Panc1 (cell line): ENCODE results near the gene PALD1. TPM values are rescaled to one million over a fixed set of nuclear protein-coding genes. Genes with fewer than 3 reads are reported as not detected.

ENCODE experiments used
- ATAC-seq: fragments of 200-7000 bp; cut with Tn5 transposase; 2 replicates; pipeline ENCODE4 v1.9.1; 2020; ENCODE audit warnings: mild to moderate bottlenecking, moderate library complexity
- BruUV-seq: library from RNA; stranded (reverse); fragments of 400-500 nt; replicated peaks from 2 replicates; lab custom pipeline; 2021; lab: Mats Ljungman, UMichigan
- CTCF ChIA-PET: fragments of 300-600 bp; sonication (Branson Sonifier 250); formaldehyde crosslinking; loops from one replicate; lab custom pipeline; 2022; ENCODE audit warnings: antibody characterized with exemption; lab: Charles Lee
- POLR2A ChIA-PET: fragments of 300-600 bp; sonication (Branson Sonifier 250); formaldehyde crosslinking; loops from one replicate; lab custom pipeline; 2022; ENCODE audit warnings: antibody characterized with exemption; lab: Charles Lee
- DNase-seq: peaks from one replicate; pipeline ENCODE4 v3.0.0-alpha.2; 2010; ENCODE audit warnings: low read depth, low spot score
- H3K27ac ChIP-seq: 2 replicates; pipeline ENCODE4 v1.5.1; 2011; ENCODE audit warnings: mild to moderate bottlenecking, low read length, inconsistent platforms
- H3K27me3 ChIP-seq: fragments of 200-500 bp; sonication (Bioruptor generic); 2 replicates; pipeline ENCODE4 v1.6.0; 2014; ENCODE audit warnings: low read length, inconsistent platforms; ENCODE audit not compliant: control insufficient read depth, insufficient read depth
- H3K36me3 ChIP-seq: fragments of 200-500 bp; sonication (Bioruptor generic); 2 replicates; pipeline ENCODE4 v1.5.1; 2014; ENCODE audit warnings: inconsistent platforms, mild to moderate bottlenecking, low read length, moderate library complexity; ENCODE audit not compliant: control insufficient read depth, insufficient read depth
- H3K4me1 ChIP-seq: 2 replicates; pipeline ENCODE4 v1.5.1; 2011; ENCODE audit warnings: inconsistent platforms, mild to moderate bottlenecking, low read length, moderate library complexity; ENCODE audit not compliant: control insufficient read depth, insufficient read depth
- H3K4me3 ChIP-seq, 2 experiments: 2 replicates each; pipeline ENCODE4 v1.5.1; 2011 to 2012; ENCODE audit warnings: low read depth in 2 of 2, low read length in 2 of 2, mild to moderate bottlenecking in 2 of 2, inconsistent platforms in 1 of 2, moderate library complexity in 1 of 2
- H3K9me3 ChIP-seq: fragments of 200-500 bp; sonication (Bioruptor generic); 2 replicates; pipeline ENCODE4 v1.5.1; 2014; ENCODE audit warnings: low read depth, mild to moderate bottlenecking, inconsistent platforms, low read length, moderate library complexity; ENCODE audit not compliant: control insufficient read depth, insufficient read depth
- POLR2AphosphoS5 ChIP-seq: IDR thresholded peaks from 2 replicates; pipeline ENCODE4 v1.6.1; 2012; ENCODE audit warnings: mild to moderate bottlenecking, low read depth, low read length, moderate library complexity
- SIN3A ChIP-seq: IDR thresholded peaks from 2 replicates; pipeline ENCODE4 v1.6.1; 2012; ENCODE audit warnings: low read depth, mild to moderate bottlenecking, low read length, moderate library complexity, borderline replicate concordance; ENCODE audit not compliant: insufficient read depth
- TCF7L2 ChIP-seq: IDR thresholded peaks from 2 replicates; pipeline ENCODE4 v1.6.1; 2011; ENCODE audit warnings: mild to moderate bottlenecking, low read depth, low read length, inconsistent platforms
- in situ Hi-C: cut with HindIII; loops from 2 replicates; pipeline ENCODE4 v1.10.0; 2016; ENCODE audit warnings: low sequenced_read_pairs, low pct_unique_long_range_greater_than_20kb
- intact Hi-C: fragments of 100-400 bp; cut with micrococcal nuclease; formaldehyde crosslinking; loops from one replicate; pipeline ENCODE4 v1.10.0; 2022; ENCODE audit not compliant: unreplicated experiment
- total RNA-seq: library from RNA; stranded (reverse); gene quantifications from one replicate; pipeline ENCODE4 v1.2.1, GENCODE V29; 2021; ENCODE audit not compliant: unreplicated experiment
- TF ChIP-seq, protein P1 (sequence below), 2 experiments: IDR thresholded peaks; 2 replicates each; pipeline ENCODE4 v1.6.1; 2011 to 2012; ENCODE audit warnings: low read depth in 2 of 2, control low read depth in 1 of 2, low read length in 1 of 2, mild to moderate bottlenecking in 1 of 2, moderate library complexity in 1 of 2; ENCODE audit not compliant: insufficient read depth in 1 of 2
- TF ChIP-seq, protein P2 (sequence below): fragments of 450-650 bp; IDR thresholded peaks from 2 replicates; pipeline ENCODE4 v1.5.1; 2017; ENCODE audit warnings: mild to moderate bottlenecking

PALD1 gene
- total RNA-seq, 1 experiment from 2014 or later = 3.0 TPM

- ChIA-PET POLR2A (interaction anchor here (0.6 kb wide), 1 partner anchor 19 kb away, joined by 9 read pairs; no protein-coding TSS in a partner anchor), CTCF (interaction anchor here (0.6 kb wide), 1 partner anchor 21 kb away, joined by 3 read pairs; no protein-coding TSS in a partner anchor)
- H3K36me3 ChIP-seq = peaks cover 9% of the 10 kb centered on the region; the same call in 1 of the 2 replicates
- TF ChIP-seq, protein P1, sequence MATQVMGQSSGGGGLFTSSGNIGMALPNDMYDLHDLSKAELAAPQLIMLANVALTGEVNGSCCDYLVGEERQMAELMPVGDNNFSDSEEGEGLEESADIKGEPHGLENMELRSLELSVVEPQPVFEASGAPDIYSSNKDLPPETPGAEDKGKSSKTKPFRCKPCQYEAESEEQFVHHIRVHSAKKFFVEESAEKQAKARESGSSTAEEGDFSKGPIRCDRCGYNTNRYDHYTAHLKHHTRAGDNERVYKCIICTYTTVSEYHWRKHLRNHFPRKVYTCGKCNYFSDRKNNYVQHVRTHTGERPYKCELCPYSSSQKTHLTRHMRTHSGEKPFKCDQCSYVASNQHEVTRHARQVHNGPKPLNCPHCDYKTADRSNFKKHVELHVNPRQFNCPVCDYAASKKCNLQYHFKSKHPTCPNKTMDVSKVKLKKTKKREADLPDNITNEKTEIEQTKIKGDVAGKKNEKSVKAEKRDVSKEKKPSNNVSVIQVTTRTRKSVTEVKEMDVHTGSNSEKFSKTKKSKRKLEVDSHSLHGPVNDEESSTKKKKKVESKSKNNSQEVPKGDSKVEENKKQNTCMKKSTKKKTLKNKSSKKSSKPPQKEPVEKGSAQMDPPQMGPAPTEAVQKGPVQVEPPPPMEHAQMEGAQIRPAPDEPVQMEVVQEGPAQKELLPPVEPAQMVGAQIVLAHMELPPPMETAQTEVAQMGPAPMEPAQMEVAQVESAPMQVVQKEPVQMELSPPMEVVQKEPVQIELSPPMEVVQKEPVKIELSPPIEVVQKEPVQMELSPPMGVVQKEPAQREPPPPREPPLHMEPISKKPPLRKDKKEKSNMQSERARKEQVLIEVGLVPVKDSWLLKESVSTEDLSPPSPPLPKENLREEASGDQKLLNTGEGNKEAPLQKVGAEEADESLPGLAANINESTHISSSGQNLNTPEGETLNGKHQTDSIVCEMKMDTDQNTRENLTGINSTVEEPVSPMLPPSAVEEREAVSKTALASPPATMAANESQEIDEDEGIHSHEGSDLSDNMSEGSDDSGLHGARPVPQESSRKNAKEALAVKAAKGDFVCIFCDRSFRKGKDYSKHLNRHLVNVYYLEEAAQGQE (IDR thresholded peaks at IDR 0.05; ENCODE audit: insufficient read depth in 1 of 2, low read depth in 2 of 2, low read length in 1 of 2) = no peak
- TF ChIP-seq POLR2AphosphoS5 = 0 out of 2 replicates have a peak, but pooled peaks have one; percentile 25
- H3K27ac ChIP-seq = no peak overlapping the region
- intact Hi-C loops = no loop called here
- no peaks in the 10 kb centered on the region for H3K4me1 ChIP-seq
- H3K4me3 ChIP-seq = no peak overlapping the region
- BruUV-seq = no TSS peak
- H3K27me3 ChIP-seq = no peaks in the 10 kb centered on the region
- no peak for ATAC-seq
- no peak for DNase-seq
- in situ Hi-C loops = no loop called here
- H3K9me3 ChIP-seq = no peaks in the 10 kb centered on the region
Observed at GRCh38 chr10:70430493-70431445, 47.8 kb upstream of the PALD1 start.

DNA sequence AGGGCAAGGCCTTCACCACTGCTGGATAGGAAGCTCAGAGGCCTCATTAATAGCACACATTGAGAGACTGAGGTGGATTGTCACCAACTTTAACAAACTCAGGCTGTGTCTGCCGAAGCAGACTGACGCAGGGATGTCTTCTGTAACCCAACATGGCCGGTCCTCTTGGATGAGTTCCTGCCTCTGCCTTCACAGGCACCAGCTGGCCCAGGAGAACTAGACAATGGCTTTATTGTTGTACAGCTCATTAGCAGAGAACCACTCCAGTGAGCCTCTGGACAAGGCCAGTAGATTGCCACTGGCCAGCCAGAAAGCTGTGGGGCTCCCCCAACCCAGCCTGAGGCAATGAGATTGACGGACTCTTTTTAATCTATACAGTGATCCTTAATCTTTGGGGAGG is 46.5 kb upstream of the PALD1 start:
- H3K9me3 ChIP-seq = no peaks in the 10 kb centered on the region
- POLR2A ChIA-PET = interaction anchor here (0.6 kb wide), 1 partner anchor 54 kb away, joined by 12 read pairs; no protein-coding TSS in a partner anchor
- intact Hi-C loops = no loop called here
- ATAC-seq = 0 out of 2 replicates have a peak, but pooled peaks have one; percentile 10
- H3K4me3 ChIP-seq = no peak overlapping the region
- no peak for TF ChIP-seq TCF7L2
- TF ChIP-seq, protein P1 (IDR thresholded peaks at IDR 0.05; ENCODE audit: insufficient read depth in 1 of 2, low read depth in 2 of 2, low read length in 1 of 2) = no peak
- TF ChIP-seq POLR2AphosphoS5 = no peak
- TF ChIP-seq, protein P2, sequence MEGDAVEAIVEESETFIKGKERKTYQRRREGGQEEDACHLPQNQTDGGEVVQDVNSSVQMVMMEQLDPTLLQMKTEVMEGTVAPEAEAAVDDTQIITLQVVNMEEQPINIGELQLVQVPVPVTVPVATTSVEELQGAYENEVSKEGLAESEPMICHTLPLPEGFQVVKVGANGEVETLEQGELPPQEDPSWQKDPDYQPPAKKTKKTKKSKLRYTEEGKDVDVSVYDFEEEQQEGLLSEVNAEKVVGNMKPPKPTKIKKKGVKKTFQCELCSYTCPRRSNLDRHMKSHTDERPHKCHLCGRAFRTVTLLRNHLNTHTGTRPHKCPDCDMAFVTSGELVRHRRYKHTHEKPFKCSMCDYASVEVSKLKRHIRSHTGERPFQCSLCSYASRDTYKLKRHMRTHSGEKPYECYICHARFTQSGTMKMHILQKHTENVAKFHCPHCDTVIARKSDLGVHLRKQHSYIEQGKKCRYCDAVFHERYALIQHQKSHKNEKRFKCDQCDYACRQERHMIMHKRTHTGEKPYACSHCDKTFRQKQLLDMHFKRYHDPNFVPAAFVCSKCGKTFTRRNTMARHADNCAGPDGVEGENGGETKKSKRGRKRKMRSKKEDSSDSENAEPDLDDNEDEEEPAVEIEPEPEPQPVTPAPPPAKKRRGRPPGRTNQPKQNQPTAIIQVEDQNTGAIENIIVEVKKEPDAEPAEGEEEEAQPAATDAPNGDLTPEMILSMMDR = no peak
- TF ChIP-seq SIN3A = no peak
- no TSS peak for BruUV-seq
- in situ Hi-C loops = no loop called here
- no peaks in the 10 kb centered on the region for H3K27me3 ChIP-seq
- H3K4me1 ChIP-seq = no peaks in the 10 kb centered on the region
- H3K36me3 ChIP-seq = peaks cover 9% of the 10 kb centered on the region; the same call in 1 of the 2 replicates
- CTCF ChIA-PET = no interaction called here
- DNase-seq = no peak
- H3K27ac ChIP-seq = no peak overlapping the region
